Activated gamma-delta T cell (primary cell): Measurements from ENCODE around the gene BAX.

Experiments
- DNase-seq: peaks from one replicate; lab custom pipeline; 2025; lab: John Stamatoyannopoulos, UW

Gene BAX

GRCh38 chr19:48985711-48986110 is 31.0 kb downstream of the BAX start:
- DNase-seq = no peak

GRCh38 chr19:48986211-48986610 is 31.5 kb downstream of the BAX start:
- no peak for DNase-seq

GRCh38 chr19:48987323-48987722 is 32.6 kb downstream of the BAX start:
- no peak for DNase-seq

- no peak for DNase-seq
These were observed 33.6 kb downstream of the BAX start for GRCh38 chr19:48988286-48988685.

GRCh38 chr19:48988860-48989259 is 34.2 kb downstream of the BAX start:
- no peak for DNase-seq

GRCh38 chr19:48989701-48990291 is 35.1 kb downstream of the BAX start:
- no peak for DNase-seq

GRCh38 chr19:48990400-48990799 is 35.7 kb downstream of the BAX start:
- DNase-seq = no peak

GRCh38 chr19:48991011-48991609 is 36.4 kb downstream of the BAX start:
- DNase-seq = no peak

- no peak for DNase-seq
These were observed 37.4 kb downstream of the BAX start for GRCh38 chr19:48991873-48992580.

- no peak for DNase-seq
These were observed 38.0 kb downstream of the BAX start for GRCh38 chr19:48992581-48993174.

- peak; percentile 97 for DNase-seq
These were observed 38.7 kb downstream of the BAX start, which contains the start of the genes GYS1 and RUVBL2 for GRCh38 chr19:48993175-48994034. TSS of gene GYS1 (minus strand) at chr19:48993309. CDS start at chr19:48993112, 197 bp downstream. TSS of gene RUVBL2 (plus strand) at chr19:48993887. CDS start at chr19:48993912, 25 bp downstream.

- no peak for DNase-seq
These were observed 39.3 kb downstream of the BAX start for GRCh38 chr19:48994035-48994386.

- no peak for DNase-seq
These were observed 43.3 kb downstream of the BAX start for GRCh38 chr19:48997972-48998371.

GRCh38 chr19:48999481-49000325 is 45.0 kb downstream of the BAX start:
- DNase-seq = no peak

- no peak for DNase-seq
These were observed 49.5 kb downstream of the BAX start for GRCh38 chr19:49004133-49004532.

GRCh38 chr19:49004964-49005614 is 50.4 kb downstream of the BAX start:
- DNase-seq = no peak

- no peak for DNase-seq
These were observed 52.2 kb downstream of the BAX start for GRCh38 chr19:49006905-49007304.

GRCh38 chr19:49009828-49010227 is 55.2 kb downstream of the BAX start:
- no peak for DNase-seq

GRCh38 chr19:49010453-49010852 is 55.8 kb downstream of the BAX start:
- DNase-seq = no peak

- no peak for DNase-seq
These were observed 56.5 kb downstream of the BAX start for GRCh38 chr19:49011194-49011593.
